Measurements from ENCODE around the gene TMEM252.

The TMEM252 gene

GRCh38 chr9:68540712-68541535, at the start of gene TMEM252:
Gene TMEM252 (minus strand): TSS chr9:68540883. CDS start chr9:68540814, 69 bp downstream.
- no peak for DNase-seq
- intact Hi-C loops (cut with DNase I) = no loop called here

GRCh38 chr9:68585034-68585761, 44.5 kb upstream of the TMEM252 start:
- peak in 1 of 10 donors; percentile 64 for DNase-seq
- intact Hi-C loops (cut with DNase I) = loop anchor here (5.0 kb wide), 1 partner anchor 117 kb away; no protein-coding TSS in a partner anchor

GRCh38 chr9:68584189-68585033, 43.7 kb upstream of the TMEM252 start:
- intact Hi-C loops (cut with DNase I) = loop anchor here (1.0 to 5.0 kb wide), 2 partner anchors 118 to 415 kb away; no protein-coding TSS in a partner anchor
- peak; percentile 60 to 97 (median 81) for DNase-seq

GRCh38 chr9:68581696-68582095, 41.0 kb upstream of the TMEM252 start:
- intact Hi-C loops (cut with DNase I) = no loop called here
- no peak for DNase-seq

GRCh38 chr9:68577774-68578591, 37.3 kb upstream of the TMEM252 start:
- no peak for DNase-seq
- intact Hi-C loops (cut with DNase I) = no loop called here

- intact Hi-C loops (cut with DNase I) = no loop called here
- no peak for DNase-seq
These were observed 35.1 kb upstream of the TMEM252 start for GRCh38 chr9:68575817-68576216.

- intact Hi-C loops (cut with DNase I) = no loop called here
- no peak for DNase-seq
These were observed 33.5 kb upstream of the TMEM252 start for GRCh38 chr9:68574150-68574549.

- no peak for DNase-seq
- intact Hi-C loops (cut with DNase I) = loop anchor here (10.0 kb wide), 1 partner anchor 63 kb away; no protein-coding TSS in a partner anchor
These were observed 26.9 kb upstream of the TMEM252 start for GRCh38 chr9:68567565-68567964.

- intact Hi-C loops (cut with DNase I) = loop anchor here (10.0 kb wide), 1 partner anchor 58 kb away; no protein-coding TSS in a partner anchor
- DNase-seq = no peak
These were observed 21.8 kb upstream of the TMEM252 start for GRCh38 chr9:68562461-68562860.

- DNase-seq = peak in 1 of 10 donors; percentile 20
- intact Hi-C loops (cut with DNase I) = loop anchor here (10.0 kb wide), 1 partner anchor 55 kb away; no protein-coding TSS in a partner anchor
These were observed 19.6 kb upstream of the TMEM252 start for GRCh38 chr9:68560071-68560844.

- intact Hi-C loops (cut with DNase I) = no loop called here
- no peak for DNase-seq
These were observed 17.9 kb upstream of the TMEM252 start for GRCh38 chr9:68558545-68558944.

GRCh38 chr9:68555437-68556150, 14.9 kb upstream of the TMEM252 start:
- no peak for DNase-seq
- intact Hi-C loops (cut with DNase I) = no loop called here

- intact Hi-C loops (cut with DNase I) = no loop called here
- DNase-seq = no peak
These were observed 12.2 kb upstream of the TMEM252 start for GRCh38 chr9:68552700-68553476.

- DNase-seq = no peak
- intact Hi-C loops (cut with DNase I) = no loop called here
These were observed 10.5 kb upstream of the TMEM252 start for GRCh38 chr9:68551191-68551590.

GRCh38 chr9:68548241-68548640, 7.6 kb upstream of the TMEM252 start:
- intact Hi-C loops (cut with DNase I) = no loop called here
- DNase-seq = no peak

- intact Hi-C loops (cut with DNase I) = no loop called here
- DNase-seq = no peak
These were observed 6.7 kb upstream of the TMEM252 start for GRCh38 chr9:68547417-68547816.

- intact Hi-C loops (cut with DNase I) = no loop called here
- DNase-seq = no peak
These were observed 6.1 kb upstream of the TMEM252 start for GRCh38 chr9:68546596-68547390.

All from posterior cingulate gyrus (tissue), 11 donors.